ENCODE data around the gene CLEC12A.
A peak's percentile ranks its signal among the peaks of the same experiment; 100 is the strongest.

The CLEC12A gene

GRCh38 chr12:9933958-9934357 lies 37.3 kb upstream of the CLEC12A start:
- H3K4me3 ChIP-seq (ENCODE audit: low read depth, low read length), result no peak overlapping the region

DNA sequence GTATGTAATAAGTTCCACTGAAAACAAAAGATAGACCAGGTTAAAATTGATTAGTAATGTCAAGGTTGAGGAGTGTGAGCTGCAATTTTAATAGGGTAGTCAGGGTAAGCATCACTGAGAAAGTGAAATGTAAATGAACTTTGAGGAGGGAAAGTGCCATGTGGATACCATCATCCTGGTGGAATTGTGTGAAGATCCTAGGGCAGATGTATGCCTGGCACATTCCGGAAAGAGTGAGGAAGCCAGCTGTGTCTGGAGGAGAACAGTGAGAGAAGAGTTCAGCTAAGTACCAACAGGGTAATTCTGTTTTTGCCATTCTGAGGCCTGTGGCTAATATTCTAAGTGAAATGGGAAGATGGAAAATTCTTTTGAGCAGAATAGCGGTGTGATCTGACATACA lies 36.2 kb upstream of the CLEC12A start:
- no peak for TF ChIP-seq CTCF (IDR thresholded peaks at IDR 0.05; ENCODE audit: low read depth, low read length, missing control alignments)
- no peak for DNase-seq (ENCODE audit: low read depth)

More at GRCh38 chr12:9933958-9934357, 37.3 kb upstream of the CLEC12A start:
- DNase-seq (ENCODE audit: low read depth), result no peak
- no peak for TF ChIP-seq CTCF (IDR thresholded peaks at IDR 0.05; ENCODE audit: low read depth, low read length, missing control alignments)

GRCh38 chr12:9936591-9936990 lies 34.6 kb upstream of the CLEC12A start:
- TF ChIP-seq CTCF (IDR thresholded peaks at IDR 0.05; ENCODE audit: low read depth, low read length, missing control alignments), result no peak
- H3K4me3 ChIP-seq (ENCODE audit: low read depth, low read length), result no peak overlapping the region
- no peak for DNase-seq (ENCODE audit: low read depth)

More for the DNA sequence above, 36.2 kb upstream of the CLEC12A start:
- no peak overlapping the region for H3K4me3 ChIP-seq (ENCODE audit: low read depth, low read length)

GRCh38 chr12:9940375-9940774 lies 30.8 kb upstream of the CLEC12A start:
- no peak overlapping the region for H3K4me3 ChIP-seq (ENCODE audit: low read depth, low read length)
- no peak for DNase-seq (ENCODE audit: low read depth)

DNA sequence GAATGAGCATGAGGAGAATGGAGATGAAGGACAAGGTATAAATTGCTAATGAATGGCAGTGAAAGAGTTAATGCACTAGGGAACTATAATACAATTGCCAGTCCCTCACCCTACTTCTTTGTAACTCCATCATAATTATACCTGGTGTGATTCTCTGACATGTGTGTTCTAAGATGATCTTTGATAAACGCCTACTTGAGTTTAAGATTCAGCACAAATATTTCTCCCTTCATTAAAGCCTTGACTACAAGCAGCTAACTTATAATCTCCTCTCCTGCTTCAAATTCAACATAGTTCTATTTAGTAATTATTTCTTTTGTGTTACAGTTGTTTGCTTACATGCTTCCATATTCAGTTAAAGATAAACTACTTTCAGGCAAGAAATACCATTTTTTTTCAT lies 29.4 kb upstream of the CLEC12A start:
- DNase-seq (ENCODE audit: low read depth), result no peak
- H3K4me3 ChIP-seq (ENCODE audit: low read depth, low read length), result no peak overlapping the region
- no peak for TF ChIP-seq CTCF (IDR thresholded peaks at IDR 0.05; ENCODE audit: low read depth, low read length, missing control alignments)

More at GRCh38 chr12:9940375-9940774, 30.8 kb upstream of the CLEC12A start:
- peak; percentile 44 for TF ChIP-seq CTCF (IDR thresholded peaks at IDR 0.05; ENCODE audit: low read depth, low read length, missing control alignments)

- no peak for DNase-seq (ENCODE audit: low read depth)
- H3K4me3 ChIP-seq (ENCODE audit: low read depth, low read length), result no peak overlapping the region
- no peak for TF ChIP-seq CTCF (IDR thresholded peaks at IDR 0.05; ENCODE audit: low read depth, low read length, missing control alignments)
Measured at GRCh38 chr12:9943240-9943639, 28.0 kb upstream of the CLEC12A start.

- DNase-seq (ENCODE audit: low read depth), result no peak
- H3K4me3 ChIP-seq (ENCODE audit: low read depth, low read length), result no peak overlapping the region
- no peak for TF ChIP-seq CTCF (IDR thresholded peaks at IDR 0.05; ENCODE audit: low read depth, low read length, missing control alignments)
Measured at GRCh38 chr12:9944391-9944790, 26.8 kb upstream of the CLEC12A start.
